Activated naive CD4-positive, alpha-beta T cell treated with anti-CD3 and anti-CD28 coated beads, Interleukin-2, amount 10 ng/mL, durations not matched to agents 7 days and 5 days (primary cell): ENCODE results near the gene LMNA.

Experiments used
- CTCF ChIA-PET: fragments of 350-600 bp; sonication (Branson Sonifier 250); formaldehyde crosslinking; loops from one replicate; lab custom pipeline; 2021; ENCODE audit warnings: antibody characterized with exemption; lab: Charles Lee
- DNase-seq: peaks from one replicate; pipeline ENCODE4 v3.0.0-alpha.2; 2020
- H3K27ac Mint-ChIP-seq: one replicate; pipeline ENCODE4 v1.8.0; 2021; ENCODE audit warnings: mild to moderate bottlenecking, moderate library complexity, mixed read lengths
- H3K27me3 Mint-ChIP-seq: one replicate; pipeline ENCODE4 v1.8.0; 2021; ENCODE audit warnings: mild to moderate bottlenecking, mixed read lengths
- H3K36me3 Mint-ChIP-seq: one replicate; pipeline ENCODE4 v1.8.0; 2021; ENCODE audit warnings: mixed read lengths
- H3K4me1 Mint-ChIP-seq: one replicate; pipeline ENCODE4 v1.8.0; 2021; ENCODE audit warnings: mixed read lengths
- H3K4me3 Mint-ChIP-seq: one replicate; pipeline ENCODE4 v1.8.0; 2021; ENCODE audit warnings: mild to moderate bottlenecking, moderate library complexity, mixed read lengths
- H3K9me3 Mint-ChIP-seq: one replicate; pipeline ENCODE4 v1.8.0; 2021; ENCODE audit warnings: mixed read lengths

LMNA gene

GRCh38 chr1:156090138-156090839 is 24.2 kb upstream of the LMNA start:
- Mint-ChIP-seq H3K27ac (no peak overlapping the region), H3K27me3 (peaks cover 88% of the 10 kb centered on the region)

GRCh38 chr1:156090840-156091188 is 23.7 kb upstream of the LMNA start:
- no peak overlapping the region for H3K27ac Mint-ChIP-seq
- H3K4me3 Mint-ChIP-seq, result no peak overlapping the region
- peaks cover 88% of the 10 kb centered on the region for H3K27me3 Mint-ChIP-seq
- CTCF ChIA-PET, result interaction anchor here (0.7 to 21.9 kb wide), 11 partner anchors 8 to 270 kb away, joined by 4 to 668 read pairs (median 5); no protein-coding TSS in a partner anchor
- H3K9me3 Mint-ChIP-seq, result no peaks in the 10 kb centered on the region
- H3K4me1 Mint-ChIP-seq, result peaks cover 3% of the 10 kb centered on the region
- peak; percentile 93 for DNase-seq
- H3K36me3 Mint-ChIP-seq, result no peaks in the 10 kb centered on the region

More at GRCh38 chr1:156090138-156090839, 24.2 kb upstream of the LMNA start:
- Mint-ChIP-seq H3K36me3 (no peaks in the 10 kb centered on the region), H3K9me3 (no peaks in the 10 kb centered on the region), H3K4me3 (no peak overlapping the region), H3K4me1 (no peaks in the 10 kb centered on the region)
- DNase-seq, result no peak
- CTCF ChIA-PET, result interaction anchor here (0.6 to 21.9 kb wide), 9 partner anchors 9 to 271 kb away, joined by 3 to 668 read pairs (median 5); no protein-coding TSS in a partner anchor

- CTCF ChIA-PET, result interaction anchor here (1.0 to 21.9 kb wide), 9 partner anchors 8 to 269 kb away, joined by 4 to 668 read pairs (median 5); no protein-coding TSS in a partner anchor
- H3K9me3 Mint-ChIP-seq, result no peaks in the 10 kb centered on the region
- peaks cover 86% of the 10 kb centered on the region for H3K27me3 Mint-ChIP-seq
- no peaks in the 10 kb centered on the region for H3K36me3 Mint-ChIP-seq
- H3K4me1 Mint-ChIP-seq, result peaks cover 11% of the 10 kb centered on the region
- no peak overlapping the region for H3K4me3 Mint-ChIP-seq
- H3K27ac Mint-ChIP-seq, result no peak overlapping the region
- DNase-seq, result no peak
These were observed 22.9 kb upstream of the LMNA start for GRCh38 chr1:156091610-156092009.

- CTCF ChIA-PET, result interaction anchor here (0.7 to 21.9 kb wide), 17 partner anchors 8 to 449 kb away, joined by 3 to 668 read pairs (median 4); no protein-coding TSS in a partner anchor
- Mint-ChIP-seq H3K27ac (no peak overlapping the region), H3K9me3 (no peaks in the 10 kb centered on the region), H3K36me3 (no peaks in the 10 kb centered on the region), H3K27me3 (peaks cover 87% of the 10 kb centered on the region), H3K4me1 (peaks cover 20% of the 10 kb centered on the region), H3K4me3 (no peak overlapping the region)
- DNase-seq, result no peak
These were observed 18.5 kb upstream of the LMNA start for GRCh38 chr1:156095906-156096508.

GRCh38 chr1:156096640-156097391 is 17.7 kb upstream of the LMNA start:
- H3K9me3 Mint-ChIP-seq, result no peaks in the 10 kb centered on the region

GRCh38 chr1:156097499-156098178 is 16.9 kb upstream of the LMNA start:
- Mint-ChIP-seq H3K4me1 (peaks cover 20% of the 10 kb centered on the region), H3K27ac (no peak overlapping the region), H3K36me3 (no peaks in the 10 kb centered on the region), H3K4me3 (no peak overlapping the region), H3K9me3 (no peaks in the 10 kb centered on the region), H3K27me3 (peaks cover 88% of the 10 kb centered on the region)
- no peak for DNase-seq
- CTCF ChIA-PET, result interaction anchor here (0.8 to 21.9 kb wide), 18 partner anchors 7 to 274 kb away, joined by 3 to 668 read pairs (median 5); partner anchors contain the start of genes LMNA and TMEM79

More at GRCh38 chr1:156096640-156097391, 17.7 kb upstream of the LMNA start:
- DNase-seq, result peak; percentile 87
- Mint-ChIP-seq H3K4me3 (peak overlapping the region; percentile 22), H3K36me3 (no peaks in the 10 kb centered on the region), H3K27me3 (peaks cover 88% of the 10 kb centered on the region), H3K27ac (peak overlapping the region; percentile 25), H3K4me1 (peaks cover 20% of the 10 kb centered on the region)
- CTCF ChIA-PET, result interaction anchor here (0.7 to 21.9 kb wide), 26 partner anchors 8 to 349 kb away, joined by 3 to 668 read pairs (median 4); partner anchors contain the start of genes LMNA and TMEM79

- CTCF ChIA-PET, result interaction anchor here (1.1 to 21.9 kb wide), 7 partner anchors 8 to 220 kb away, joined by 3 to 668 read pairs (median 4); no protein-coding TSS in a partner anchor
- Mint-ChIP-seq H3K27me3 (peaks cover 90% of the 10 kb centered on the region), H3K9me3 (no peaks in the 10 kb centered on the region), H3K27ac (no peak overlapping the region), H3K36me3 (no peaks in the 10 kb centered on the region), H3K4me1 (peaks cover 20% of the 10 kb centered on the region), H3K4me3 (no peak overlapping the region)
- DNase-seq, result no peak
These were observed 15.7 kb upstream of the LMNA start for GRCh38 chr1:156098784-156099183.

- peaks cover 21% of the 10 kb centered on the region for H3K4me1 Mint-ChIP-seq
- H3K9me3 Mint-ChIP-seq, result no peaks in the 10 kb centered on the region
- peaks cover 90% of the 10 kb centered on the region for H3K27me3 Mint-ChIP-seq
- CTCF ChIA-PET, result interaction anchor here (1.1 to 21.9 kb wide), 8 partner anchors 9 to 220 kb away, joined by 3 to 668 read pairs (median 4); no protein-coding TSS in a partner anchor
- no peak overlapping the region for H3K4me3 Mint-ChIP-seq
- no peak overlapping the region for H3K27ac Mint-ChIP-seq
- H3K36me3 Mint-ChIP-seq, result no peaks in the 10 kb centered on the region
- no peak for DNase-seq
These were observed 15.2 kb upstream of the LMNA start for GRCh38 chr1:156099282-156099681.

GRCh38 chr1:156100205-156100995 is 14.1 kb upstream of the LMNA start:
- no peaks in the 10 kb centered on the region for H3K36me3 Mint-ChIP-seq
- H3K4me3 Mint-ChIP-seq, result no peak overlapping the region
- CTCF ChIA-PET, result interaction anchor here (0.8 to 21.9 kb wide), 6 partner anchors 10 to 45 kb away, joined by 3 to 668 read pairs (median 4); no protein-coding TSS in a partner anchor
- H3K27me3 Mint-ChIP-seq, result peaks cover 90% of the 10 kb centered on the region
- no peaks in the 10 kb centered on the region for H3K9me3 Mint-ChIP-seq
- H3K4me1 Mint-ChIP-seq, result peaks cover 28% of the 10 kb centered on the region
- H3K27ac Mint-ChIP-seq, result no peak overlapping the region
- no peak for DNase-seq

GRCh38 chr1:156101880-156102279 is 12.6 kb upstream of the LMNA start:
- DNase-seq, result no peak
- Mint-ChIP-seq H3K4me1 (peaks cover 28% of the 10 kb centered on the region), H3K27me3 (peaks cover 89% of the 10 kb centered on the region), H3K4me3 (no peak overlapping the region), H3K36me3 (no peaks in the 10 kb centered on the region), H3K27ac (no peak overlapping the region), H3K9me3 (no peaks in the 10 kb centered on the region)
- CTCF ChIA-PET, result interaction anchor here (1.0 to 21.9 kb wide), 2 partner anchors 10 to 30 kb away, joined by 4 to 668 read pairs; no protein-coding TSS in a partner anchor

GRCh38 chr1:156102633-156103511 is 11.6 kb upstream of the LMNA start:
- CTCF ChIA-PET, result interaction anchor here (0.7 to 21.9 kb wide), 3 partner anchors 10 to 36 kb away, joined by 3 to 668 read pairs (median 4); no protein-coding TSS in a partner anchor
- DNase-seq, result no peak
- peaks cover 91% of the 10 kb centered on the region for H3K27me3 Mint-ChIP-seq
- H3K36me3 Mint-ChIP-seq, result no peaks in the 10 kb centered on the region
- H3K4me1 Mint-ChIP-seq, result peaks cover 23% of the 10 kb centered on the region
- H3K9me3 Mint-ChIP-seq, result no peaks in the 10 kb centered on the region
- no peak overlapping the region for H3K27ac Mint-ChIP-seq
- no peak overlapping the region for H3K4me3 Mint-ChIP-seq

- H3K4me1 Mint-ChIP-seq, result peaks cover 23% of the 10 kb centered on the region
- H3K27me3 Mint-ChIP-seq, result peaks cover 92% of the 10 kb centered on the region
- no peak overlapping the region for H3K27ac Mint-ChIP-seq
- H3K9me3 Mint-ChIP-seq, result no peaks in the 10 kb centered on the region
- DNase-seq, result no peak
- H3K4me3 Mint-ChIP-seq, result no peak overlapping the region
- CTCF ChIA-PET, result interaction anchor here (1.1 to 21.9 kb wide), 2 partner anchors 28 to 456 kb away, joined by 3 to 668 read pairs; no protein-coding TSS in a partner anchor
- H3K36me3 Mint-ChIP-seq, result no peaks in the 10 kb centered on the region
These were observed 11.0 kb upstream of the LMNA start for GRCh38 chr1:156103521-156103947.
